ENCODE data around the gene FTO. TPM values are rescaled to one million over a fixed set of nuclear protein-coding genes. Genes with fewer than 3 reads are reported as not detected.

Gene FTO
- total RNA-seq, 4 donors from 2014 or later = 64.4 to 116 (median 71.3) TPM

DNA sequence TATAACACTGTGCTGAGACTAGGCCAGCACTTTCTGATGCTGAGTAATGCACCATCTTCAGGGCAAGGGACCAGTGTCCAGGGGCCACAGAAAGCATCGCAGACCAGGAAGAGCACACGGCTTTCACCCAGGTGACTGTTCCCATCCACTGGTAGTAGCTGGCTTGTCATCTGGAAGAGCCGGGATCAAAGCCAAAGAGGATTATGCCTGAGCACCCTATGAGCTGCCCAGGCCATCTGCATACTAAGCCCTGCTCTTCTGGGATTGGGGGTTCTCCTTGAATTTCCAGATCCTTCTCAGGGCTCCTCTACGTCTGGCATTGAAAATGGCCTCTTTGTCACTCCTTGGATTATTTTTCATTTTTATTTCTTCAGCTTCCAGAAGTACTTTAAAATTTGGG is 441.9 kb downstream of the FTO start:
- 75% methylated on average over 4 of the region's 4 CpGs for WGBS
- TF ChIP-seq POLR2A (IDR thresholded peaks at IDR 0.05) = no peak
- TF ChIP-seq EP300 (IDR thresholded peaks at IDR 0.05) = no peak
- no peak for TF ChIP-seq POLR2AphosphoS5 (IDR thresholded peaks at IDR 0.05)
- TF ChIP-seq, protein P1, sequence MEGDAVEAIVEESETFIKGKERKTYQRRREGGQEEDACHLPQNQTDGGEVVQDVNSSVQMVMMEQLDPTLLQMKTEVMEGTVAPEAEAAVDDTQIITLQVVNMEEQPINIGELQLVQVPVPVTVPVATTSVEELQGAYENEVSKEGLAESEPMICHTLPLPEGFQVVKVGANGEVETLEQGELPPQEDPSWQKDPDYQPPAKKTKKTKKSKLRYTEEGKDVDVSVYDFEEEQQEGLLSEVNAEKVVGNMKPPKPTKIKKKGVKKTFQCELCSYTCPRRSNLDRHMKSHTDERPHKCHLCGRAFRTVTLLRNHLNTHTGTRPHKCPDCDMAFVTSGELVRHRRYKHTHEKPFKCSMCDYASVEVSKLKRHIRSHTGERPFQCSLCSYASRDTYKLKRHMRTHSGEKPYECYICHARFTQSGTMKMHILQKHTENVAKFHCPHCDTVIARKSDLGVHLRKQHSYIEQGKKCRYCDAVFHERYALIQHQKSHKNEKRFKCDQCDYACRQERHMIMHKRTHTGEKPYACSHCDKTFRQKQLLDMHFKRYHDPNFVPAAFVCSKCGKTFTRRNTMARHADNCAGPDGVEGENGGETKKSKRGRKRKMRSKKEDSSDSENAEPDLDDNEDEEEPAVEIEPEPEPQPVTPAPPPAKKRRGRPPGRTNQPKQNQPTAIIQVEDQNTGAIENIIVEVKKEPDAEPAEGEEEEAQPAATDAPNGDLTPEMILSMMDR (IDR thresholded peaks at IDR 0.05) = no peak
- Histone ChIP-seq H3K9me3 (no peaks in the 10 kb centered on the region), H3K27me3 (no peaks in the 10 kb centered on the region), H3K27ac (no peak overlapping the region), H3K4me1 (no peaks in the 10 kb centered on the region), H3K4me3 (no peak overlapping the region), H3K36me3 (no peaks in the 10 kb centered on the region)
- no peak for DNase-seq (ENCODE audit: low spot score in 2 of 2)

DNA sequence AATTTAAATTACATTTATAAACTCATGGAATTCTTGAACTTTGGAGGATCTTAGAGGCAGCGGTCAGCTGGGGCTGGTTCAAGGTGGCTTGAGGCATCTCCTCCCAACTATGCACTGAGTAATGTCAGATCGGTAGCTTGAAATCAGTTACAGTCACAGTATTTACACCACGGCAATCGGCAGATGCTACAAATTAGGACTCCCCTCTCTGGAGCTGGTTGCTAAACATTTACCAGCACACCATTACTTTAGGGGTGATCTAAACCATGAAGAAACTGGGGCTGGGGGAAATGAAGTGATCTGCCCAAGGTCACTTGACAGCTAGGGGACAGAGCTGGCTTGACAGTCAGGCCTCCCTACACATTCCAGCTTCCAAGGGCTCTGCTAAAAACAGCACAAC is 445.0 kb downstream of the FTO start:
- no peaks in the 10 kb centered on the region for H3K9me3 ChIP-seq
- no peak for DNase-seq (ENCODE audit: low spot score in 2 of 2)
- no peaks in the 10 kb centered on the region for H3K36me3 ChIP-seq
- H3K4me1 ChIP-seq = no peaks in the 10 kb centered on the region
- 95% methylated on average over 4 of the region's 4 CpGs for WGBS
- no peak overlapping the region for H3K27ac ChIP-seq
- no peaks in the 10 kb centered on the region for H3K27me3 ChIP-seq
- no peak overlapping the region for H3K4me3 ChIP-seq
- TF ChIP-seq POLR2A (IDR thresholded peaks at IDR 0.05) (no peak), EP300 (IDR thresholded peaks at IDR 0.05) (no peak), POLR2AphosphoS5 (IDR thresholded peaks at IDR 0.05) (no peak)
- TF ChIP-seq, protein P1 (IDR thresholded peaks at IDR 0.05) = no peak

DNA sequence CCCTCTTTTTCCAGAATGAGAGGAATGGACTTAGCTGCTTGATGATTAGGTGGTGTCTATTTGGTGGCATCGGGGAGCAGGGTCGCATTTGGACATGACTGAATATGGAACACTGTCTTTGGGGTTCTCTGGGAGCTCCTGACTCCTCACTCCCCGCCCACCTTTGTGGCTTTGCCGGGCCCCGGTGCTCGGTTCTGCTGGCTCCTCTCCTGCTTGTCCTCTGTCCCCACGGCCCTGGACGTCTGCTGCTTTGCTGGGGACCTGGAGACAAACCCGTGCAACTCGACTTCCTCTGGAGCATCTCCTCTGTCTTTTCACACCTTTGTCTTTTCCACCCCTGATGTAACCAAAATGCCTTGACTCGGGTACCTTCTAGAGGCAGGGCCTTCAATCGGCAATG is 446.9 kb downstream of the FTO start:
- H3K27ac ChIP-seq = no peak overlapping the region
- no peaks in the 10 kb centered on the region for H3K4me1 ChIP-seq
- H3K9me3 ChIP-seq = no peaks in the 10 kb centered on the region
- 93% methylated on average over 12 of the region's 12 CpGs for WGBS
- TF ChIP-seq, protein P1 (IDR thresholded peaks at IDR 0.05) = no peak
- TF ChIP-seq POLR2AphosphoS5 (IDR thresholded peaks at IDR 0.05) (no peak), EP300 (IDR thresholded peaks at IDR 0.05) (no peak), POLR2A (IDR thresholded peaks at IDR 0.05) (no peak)
- no peak for DNase-seq (ENCODE audit: low spot score in 2 of 2)
- no peaks in the 10 kb centered on the region for H3K27me3 ChIP-seq
- no peaks in the 10 kb centered on the region for H3K36me3 ChIP-seq
- H3K4me3 ChIP-seq = no peak overlapping the region

GRCh38 chr16:54152362-54153239 is 448.6 kb downstream of the FTO start:
- H3K4me3 ChIP-seq = no peak overlapping the region
- H3K36me3 ChIP-seq = no peaks in the 10 kb centered on the region
- WGBS = 85% methylated on average over 19 of the region's 19 CpGs
- no peaks in the 10 kb centered on the region for H3K27me3 ChIP-seq
- H3K9me3 ChIP-seq = no peaks in the 10 kb centered on the region
- TF ChIP-seq, protein P1 (IDR thresholded peaks at IDR 0.05) = no peak
- TF ChIP-seq POLR2A (IDR thresholded peaks at IDR 0.05) (no peak), POLR2AphosphoS5 (IDR thresholded peaks at IDR 0.05) (no peak), EP300 (IDR thresholded peaks at IDR 0.05) (no peak)
- DNase-seq (ENCODE audit: low spot score in 2 of 2) = no peak
- H3K4me1 ChIP-seq = no peaks in the 10 kb centered on the region
- H3K27ac ChIP-seq = no peak overlapping the region

DNA sequence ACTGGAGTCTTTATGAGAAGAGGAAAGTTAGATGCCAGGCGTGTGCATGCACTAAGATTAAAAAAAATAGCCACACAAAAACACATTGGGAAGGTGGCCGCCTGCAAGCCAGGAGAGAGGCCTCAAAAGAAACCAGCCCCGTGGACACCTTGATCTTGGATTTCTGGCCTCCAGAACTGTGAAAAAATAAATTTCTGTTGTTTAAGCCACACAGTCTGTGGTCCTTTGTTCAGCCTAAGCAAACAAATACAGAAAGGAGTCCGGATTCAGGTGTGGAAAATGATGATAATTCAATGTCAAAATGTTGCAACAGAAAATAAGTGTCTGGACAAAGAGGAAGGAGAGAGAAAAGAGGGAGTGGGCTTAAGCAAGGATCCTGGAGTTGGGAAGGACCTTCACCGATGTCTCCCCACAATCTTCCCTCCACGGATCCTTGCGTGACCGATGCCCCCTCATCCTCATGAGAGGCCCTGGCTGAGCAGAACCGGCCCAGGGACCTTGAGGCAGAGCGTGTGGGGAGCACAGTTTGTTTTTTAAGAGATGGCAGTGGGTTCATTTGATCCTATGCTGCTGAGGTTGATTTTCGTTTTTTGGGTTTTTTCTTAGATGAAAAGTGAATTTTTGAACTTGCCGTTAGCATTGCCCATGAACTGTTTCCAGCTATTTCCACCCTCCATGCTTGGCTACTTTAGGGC is 449.4 kb downstream of the FTO start:
- Histone ChIP-seq H3K9me3 (no peaks in the 10 kb centered on the region), H3K27me3 (no peaks in the 10 kb centered on the region), H3K4me1 (no peaks in the 10 kb centered on the region), H3K36me3 (no peaks in the 10 kb centered on the region), H3K4me3 (no peak overlapping the region), H3K27ac (no peak overlapping the region)
- TF ChIP-seq, protein P1 (IDR thresholded peaks at IDR 0.05) = no peak
- no peak for TF ChIP-seq EP300 (IDR thresholded peaks at IDR 0.05)
- 91% methylated on average over 12 of the region's 12 CpGs for WGBS
- DNase-seq (ENCODE audit: low spot score in 2 of 2) = no peak
